Activated CD4-positive, alpha-beta T cell treated with anti-CD3 and anti-CD28 coated beads, Interleukin-10, Interleukin-2, amounts not matched to agents 100 ng/mL and 50 ng/mL, durations not matched to agents 16 hours and 8 hours (primary cell): Measurements from ENCODE around the gene UVRAG.
"Not testable (repeated sequence)": the region's sequence is repeated elsewhere in the genome, so short reads cannot be mapped to it uniquely, and the experiment has no call there.

Experiments used
- DNase-seq: peaks from one replicate; pipeline ENCODE4 v3.0.0-alpha.2; 2020

UVRAG gene

GRCh38 chr11:75849894-75850293 is 34.9 kb downstream of the UVRAG start:
- DNase-seq: no peak

- no peak for DNase-seq
Measured at GRCh38 chr11:75850787-75851186, 35.8 kb downstream of the UVRAG start.

- no peak for DNase-seq
Measured at GRCh38 chr11:75851203-75851602, 36.2 kb downstream of the UVRAG start.

- DNase-seq: no peak
Measured at GRCh38 chr11:75852406-75853017, 37.5 kb downstream of the UVRAG start.

- not testable (repeated sequence) for DNase-seq
Measured at GRCh38 chr11:75853563-75853962, 38.6 kb downstream of the UVRAG start.

GRCh38 chr11:75853971-75854370 is 39.0 kb downstream of the UVRAG start:
- DNase-seq: no peak

GRCh38 chr11:75855206-75855605 is 40.2 kb downstream of the UVRAG start:
- no peak for DNase-seq

- DNase-seq: no peak
Measured at GRCh38 chr11:75856912-75857311, 41.9 kb downstream of the UVRAG start.

GRCh38 chr11:75858042-75858441 is 43.0 kb downstream of the UVRAG start:
- no peak for DNase-seq

GRCh38 chr11:75858613-75859012 is 43.6 kb downstream of the UVRAG start:
- DNase-seq: peak; percentile 2

- no peak for DNase-seq
Measured at GRCh38 chr11:75859614-75860013, 44.6 kb downstream of the UVRAG start.

GRCh38 chr11:75862437-75862836 is 47.4 kb downstream of the UVRAG start:
- DNase-seq: no peak

GRCh38 chr11:75867778-75868374 is 52.9 kb downstream of the UVRAG start:
- peak; percentile 60 for DNase-seq

GRCh38 chr11:75868990-75869389 is 54.0 kb downstream of the UVRAG start:
- no peak for DNase-seq

- no peak for DNase-seq
Measured at GRCh38 chr11:75869661-75870455, 54.8 kb downstream of the UVRAG start.

- peak; percentile 7 for DNase-seq
Measured at GRCh38 chr11:75872887-75873416, 57.9 kb downstream of the UVRAG start.

GRCh38 chr11:75873417-75874221 is 58.6 kb downstream of the UVRAG start:
- peak; percentile 34 for DNase-seq

- DNase-seq: no peak
Measured at GRCh38 chr11:75874684-75875341, 59.8 kb downstream of the UVRAG start.

- DNase-seq: not testable (repeated sequence)
Measured at GRCh38 chr11:75877327-75877726, 62.3 kb downstream of the UVRAG start.

GRCh38 chr11:75877931-75878330 is 62.9 kb downstream of the UVRAG start:
- DNase-seq: not testable (repeated sequence)

GRCh38 chr11:75878933-75879332 is 63.9 kb downstream of the UVRAG start:
- no peak for DNase-seq

GRCh38 chr11:75879737-75880136 is 64.7 kb downstream of the UVRAG start:
- no peak for DNase-seq
